Measurements from ENCODE around the gene GLTP.
A peak's percentile ranks its signal among the peaks of the same experiment; 100 is the strongest.

Gene GLTP

GRCh38 chr12:109845824-109846205 is 34.5 kb downstream of the GLTP start:
- TF ChIP-seq, protein P1, sequence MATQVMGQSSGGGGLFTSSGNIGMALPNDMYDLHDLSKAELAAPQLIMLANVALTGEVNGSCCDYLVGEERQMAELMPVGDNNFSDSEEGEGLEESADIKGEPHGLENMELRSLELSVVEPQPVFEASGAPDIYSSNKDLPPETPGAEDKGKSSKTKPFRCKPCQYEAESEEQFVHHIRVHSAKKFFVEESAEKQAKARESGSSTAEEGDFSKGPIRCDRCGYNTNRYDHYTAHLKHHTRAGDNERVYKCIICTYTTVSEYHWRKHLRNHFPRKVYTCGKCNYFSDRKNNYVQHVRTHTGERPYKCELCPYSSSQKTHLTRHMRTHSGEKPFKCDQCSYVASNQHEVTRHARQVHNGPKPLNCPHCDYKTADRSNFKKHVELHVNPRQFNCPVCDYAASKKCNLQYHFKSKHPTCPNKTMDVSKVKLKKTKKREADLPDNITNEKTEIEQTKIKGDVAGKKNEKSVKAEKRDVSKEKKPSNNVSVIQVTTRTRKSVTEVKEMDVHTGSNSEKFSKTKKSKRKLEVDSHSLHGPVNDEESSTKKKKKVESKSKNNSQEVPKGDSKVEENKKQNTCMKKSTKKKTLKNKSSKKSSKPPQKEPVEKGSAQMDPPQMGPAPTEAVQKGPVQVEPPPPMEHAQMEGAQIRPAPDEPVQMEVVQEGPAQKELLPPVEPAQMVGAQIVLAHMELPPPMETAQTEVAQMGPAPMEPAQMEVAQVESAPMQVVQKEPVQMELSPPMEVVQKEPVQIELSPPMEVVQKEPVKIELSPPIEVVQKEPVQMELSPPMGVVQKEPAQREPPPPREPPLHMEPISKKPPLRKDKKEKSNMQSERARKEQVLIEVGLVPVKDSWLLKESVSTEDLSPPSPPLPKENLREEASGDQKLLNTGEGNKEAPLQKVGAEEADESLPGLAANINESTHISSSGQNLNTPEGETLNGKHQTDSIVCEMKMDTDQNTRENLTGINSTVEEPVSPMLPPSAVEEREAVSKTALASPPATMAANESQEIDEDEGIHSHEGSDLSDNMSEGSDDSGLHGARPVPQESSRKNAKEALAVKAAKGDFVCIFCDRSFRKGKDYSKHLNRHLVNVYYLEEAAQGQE (IDR thresholded peaks at IDR 0.05; ENCODE audit: low read depth) = no peak
- TF ChIP-seq CREB1 (IDR thresholded peaks at IDR 0.05; ENCODE audit: low read depth) (no peak), MAX (IDR thresholded peaks at IDR 0.05) (no peak)

GRCh38 chr12:109844983-109845823 is 35.1 kb downstream of the GLTP start:
- TF ChIP-seq ZBTB7A (IDR thresholded peaks at IDR 0.05; ENCODE audit: low read depth) (0 out of 2 replicates have a peak, but pooled peaks have one; percentile 43), TCF12 (IDR thresholded peaks at IDR 0.05; ENCODE audit: low read depth) (no peak), RAD21 (IDR thresholded peaks at IDR 0.05; ENCODE audit: low read depth) (peak; percentile 88), MAX (IDR thresholded peaks at IDR 0.05) (peak; percentile 27; the same call in 1 of the 2 replicates)

DNA sequence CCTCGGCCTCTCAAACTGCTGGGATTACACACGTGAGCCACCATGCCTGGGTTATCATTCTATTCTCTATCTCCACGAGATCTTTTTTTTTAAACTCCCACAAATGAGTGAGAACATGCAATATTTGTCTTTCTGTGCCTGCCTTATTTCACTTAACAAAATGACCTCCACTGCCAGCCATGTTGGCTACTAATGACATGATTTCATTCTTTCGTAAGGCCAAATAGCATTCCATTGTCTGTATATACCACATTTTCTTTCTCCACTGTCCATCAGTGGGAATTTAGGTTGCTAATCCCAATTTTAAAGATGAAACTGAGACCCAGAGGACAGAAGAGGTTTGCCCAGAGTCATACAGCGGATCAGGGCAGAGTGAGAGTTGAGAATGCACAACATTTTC is 36.2 kb downstream of the GLTP start:
- TF ChIP-seq YY1 (IDR thresholded peaks at IDR 0.05; ENCODE audit: low read depth) = no peak
- no peak for TF ChIP-seq MAX (IDR thresholded peaks at IDR 0.05)
- no peak for TF ChIP-seq NFIC (IDR thresholded peaks at IDR 0.05)
- TF ChIP-seq ZBTB7A (IDR thresholded peaks at IDR 0.05; ENCODE audit: low read depth) = no peak
- no peak for TF ChIP-seq CEBPB (IDR thresholded peaks at IDR 0.05)
- TF ChIP-seq EP300 (IDR thresholded peaks at IDR 0.05; ENCODE audit: borderline replicate concordance) = no peak
- TF ChIP-seq, protein P1 (IDR thresholded peaks at IDR 0.05; ENCODE audit: low read depth) = no peak
- TF ChIP-seq TAF1 (IDR thresholded peaks at IDR 0.05; ENCODE audit: low read depth) = no peak
- no peak for TF ChIP-seq FOXM1 (IDR thresholded peaks at IDR 0.05; ENCODE audit: borderline replicate concordance, low read depth)
- no peak for TF ChIP-seq USF1 (IDR thresholded peaks at IDR 0.05)

- TF ChIP-seq ZBTB7A (IDR thresholded peaks at IDR 0.05; ENCODE audit: low read depth) (no peak), CEBPB (IDR thresholded peaks at IDR 0.05) (no peak), TCF12 (IDR thresholded peaks at IDR 0.05; ENCODE audit: low read depth) (no peak)
These were observed 38.3 kb downstream of the GLTP start for GRCh38 chr12:109842021-109842420.

GRCh38 chr12:109841356-109841755 is 39.0 kb downstream of the GLTP start:
- TF ChIP-seq, protein P1 (IDR thresholded peaks at IDR 0.05; ENCODE audit: low read depth) = no peak
- TF ChIP-seq CEBPB (IDR thresholded peaks at IDR 0.05) (no peak), TCF12 (IDR thresholded peaks at IDR 0.05; ENCODE audit: low read depth) (no peak), ZBTB7A (IDR thresholded peaks at IDR 0.05; ENCODE audit: low read depth) (no peak)

Data from Ishikawa (cell line).